CD4-positive, alpha-beta T cell treated with Interleukin-12 subunit alpha and Interleukin-12 subunit beta, for 1 hour (primary cell): ENCODE data around the gene ZMIZ1.

ENCODE experiments used
- DNase-seq: peaks from one replicate; pipeline ENCODE4 v3.0.0-alpha.2; 2020

Gene ZMIZ1

DNA sequence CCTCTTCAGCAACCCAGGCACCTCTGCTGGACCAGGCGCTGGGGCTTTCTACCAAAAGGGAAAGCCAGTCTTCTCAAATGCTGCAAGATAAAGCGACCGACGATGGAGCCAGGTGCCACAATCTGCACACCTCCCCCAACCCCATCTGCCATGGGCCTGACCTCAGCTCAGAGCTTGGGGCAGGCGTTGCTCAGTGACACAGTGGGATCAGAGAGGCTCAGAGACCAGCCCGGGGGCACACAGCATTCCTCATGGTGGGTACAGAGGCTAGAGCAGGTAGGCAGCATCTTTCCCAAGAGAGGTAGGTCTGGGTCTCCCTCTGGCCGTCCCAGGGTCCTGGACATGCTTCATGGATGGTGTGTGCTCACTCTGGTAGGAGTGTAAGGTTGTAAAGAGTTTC is 56.3 kb downstream of the ZMIZ1 start:
- no peak for DNase-seq

DNA sequence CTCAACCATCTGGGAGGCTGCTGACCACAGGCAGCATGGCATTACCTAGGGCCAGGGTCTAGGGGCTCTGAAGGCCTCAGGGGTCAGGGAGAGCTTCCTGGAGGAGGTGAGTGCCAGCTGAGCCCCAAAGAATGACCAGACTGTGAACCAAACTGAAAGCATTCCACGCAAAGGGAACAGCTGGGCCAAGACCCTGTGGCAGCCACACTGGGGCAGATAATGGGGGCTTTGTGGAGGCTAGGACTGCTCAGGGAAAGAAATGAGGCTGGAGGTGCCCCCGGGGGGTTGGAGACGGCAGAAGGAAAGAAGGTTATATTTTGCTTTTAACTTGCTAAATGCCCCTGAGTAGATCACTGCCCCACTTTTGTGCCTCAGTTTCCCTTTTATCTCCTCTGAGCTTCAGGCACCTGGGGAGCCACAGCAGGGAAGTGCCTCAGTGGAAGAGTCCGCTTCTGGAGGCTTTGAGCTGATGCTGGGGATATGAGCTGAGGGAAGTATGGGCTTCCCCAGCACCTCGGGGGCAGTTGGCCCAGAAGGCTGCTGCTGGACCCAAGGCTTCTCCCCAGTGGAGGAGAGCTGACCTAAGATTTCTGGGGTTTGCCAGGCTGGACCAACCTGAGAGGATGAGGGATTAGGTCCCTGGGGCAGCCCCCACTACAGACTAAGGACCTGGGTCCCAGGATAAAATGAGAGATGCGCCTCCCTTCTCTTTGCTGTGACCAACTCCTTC is 57.8 kb downstream of the ZMIZ1 start:
- DNase-seq, result no peak

DNA sequence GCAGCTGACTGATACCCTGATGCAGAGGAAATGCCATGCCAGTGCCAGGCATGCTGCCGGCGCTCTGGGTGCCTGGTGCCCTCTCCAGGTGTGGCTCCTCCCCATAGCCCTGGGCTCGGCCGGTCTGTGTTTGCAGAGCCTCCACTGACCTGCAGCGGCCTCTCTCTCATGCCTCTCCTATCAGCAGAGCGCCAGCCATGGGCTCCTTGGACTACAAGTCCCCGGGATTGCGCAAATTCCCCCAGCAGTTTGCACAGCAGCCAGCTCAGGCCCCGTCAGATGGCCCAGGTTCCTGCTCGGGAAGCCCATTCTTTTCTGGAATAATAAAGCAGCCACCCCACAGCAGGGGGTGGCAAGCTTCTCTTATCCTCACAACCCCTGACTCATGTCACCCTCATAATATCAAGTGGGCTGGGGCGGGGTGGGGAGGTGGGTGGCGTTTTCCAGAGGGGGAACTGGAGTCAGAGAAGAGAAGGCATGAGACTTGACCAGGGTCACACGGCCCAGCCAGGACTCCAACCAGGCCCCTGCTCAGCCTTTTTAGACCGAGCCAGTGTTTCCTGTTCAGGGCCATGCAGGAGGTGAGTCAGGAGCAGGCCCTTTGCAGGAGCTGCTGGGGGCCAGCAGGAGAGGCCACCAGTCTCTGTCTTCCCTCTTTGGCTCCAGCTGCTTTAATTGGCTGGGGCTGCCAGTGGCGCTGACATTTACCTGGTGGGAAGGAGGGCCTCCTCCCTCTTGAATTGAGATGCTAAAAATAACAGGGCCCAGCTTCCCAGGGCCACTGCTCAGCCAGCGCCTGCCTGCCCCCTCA is 58.6 kb downstream of the ZMIZ1 start:
- no peak for DNase-seq

DNA sequence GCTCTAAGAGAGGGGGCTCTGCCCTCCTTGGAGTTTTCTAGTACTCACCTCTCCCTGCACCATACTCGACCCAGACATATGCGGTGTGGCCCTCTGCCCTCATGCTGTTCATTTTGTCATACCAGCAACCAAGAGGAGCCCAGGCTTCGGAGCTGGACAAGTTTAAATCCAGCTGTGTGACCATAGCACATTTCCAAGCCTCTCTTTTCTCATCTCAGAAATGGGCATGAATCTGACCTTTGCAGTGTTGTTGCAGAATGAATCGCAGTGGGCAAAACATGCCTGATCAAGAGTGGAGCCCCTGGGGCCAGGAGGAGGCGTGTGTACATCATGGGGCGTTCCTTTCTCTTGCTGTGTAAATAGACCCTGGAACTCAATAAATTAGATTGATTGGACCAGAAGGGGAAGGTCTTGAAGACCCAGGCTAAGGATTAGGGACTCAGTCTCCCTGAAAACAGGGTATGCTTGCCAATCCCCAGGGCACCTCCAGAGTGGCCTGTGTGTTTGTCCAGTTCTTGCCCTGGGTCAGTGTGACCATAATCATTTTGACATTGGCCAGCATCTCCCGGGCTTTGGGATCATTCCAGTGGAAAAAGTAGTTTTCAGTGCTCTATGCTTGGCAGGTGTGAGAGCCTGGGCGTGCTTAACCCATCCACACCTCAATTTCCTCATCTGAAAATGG is 59.6 kb downstream of the ZMIZ1 start:
- no peak for DNase-seq

DNA sequence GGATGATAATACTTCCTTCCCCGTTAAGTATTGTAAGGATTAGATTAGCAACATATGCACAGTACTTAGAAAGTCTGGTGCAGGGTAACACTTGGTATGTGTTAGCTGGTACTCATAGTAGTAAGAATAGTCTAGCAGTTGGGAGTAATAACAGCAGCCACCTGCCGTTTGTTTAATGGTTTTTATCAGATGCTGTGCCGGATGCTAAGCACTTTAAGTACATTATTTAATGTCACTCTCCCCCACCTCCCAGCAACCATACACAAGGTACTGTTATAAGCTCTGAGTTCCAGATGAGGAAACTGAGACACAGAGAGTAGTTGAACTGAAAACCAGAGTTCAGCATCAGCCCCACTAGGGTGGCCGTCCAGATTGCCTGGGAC is 60.1 kb downstream of the ZMIZ1 start:
- DNase-seq, result no peak

DNA sequence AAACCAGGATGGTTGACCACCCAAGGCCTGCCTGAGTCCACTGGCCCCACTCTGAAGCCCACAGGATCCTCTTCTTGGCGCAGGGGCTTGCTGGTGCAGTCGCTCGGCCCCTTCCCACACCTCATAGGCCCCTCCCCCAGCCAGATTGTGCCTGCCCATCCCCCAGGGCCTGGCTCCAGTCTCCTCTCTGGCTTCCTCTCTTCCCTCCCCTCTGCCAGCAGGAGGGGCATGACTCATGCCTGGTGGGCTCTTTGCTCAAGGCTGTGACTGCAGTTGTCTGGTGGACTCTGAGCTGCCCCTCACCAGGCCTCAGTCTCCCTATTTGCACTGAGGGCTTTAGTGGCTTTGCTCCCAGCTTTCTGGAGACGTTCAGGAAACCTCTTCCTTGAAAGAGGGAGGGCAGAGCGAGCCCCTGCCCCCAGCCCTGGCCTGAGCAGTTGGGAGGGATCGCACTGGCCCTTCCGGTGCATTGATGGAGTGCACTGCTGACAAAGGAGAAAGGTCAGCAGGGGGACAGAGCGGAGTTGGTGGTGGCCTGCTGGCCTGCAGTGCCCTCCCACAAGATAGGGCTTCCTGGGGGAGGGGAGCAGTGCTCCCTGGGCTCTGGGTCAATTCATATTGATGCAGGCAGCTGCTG is 60.7 kb downstream of the ZMIZ1 start:
- DNase-seq, result no peak

DNA sequence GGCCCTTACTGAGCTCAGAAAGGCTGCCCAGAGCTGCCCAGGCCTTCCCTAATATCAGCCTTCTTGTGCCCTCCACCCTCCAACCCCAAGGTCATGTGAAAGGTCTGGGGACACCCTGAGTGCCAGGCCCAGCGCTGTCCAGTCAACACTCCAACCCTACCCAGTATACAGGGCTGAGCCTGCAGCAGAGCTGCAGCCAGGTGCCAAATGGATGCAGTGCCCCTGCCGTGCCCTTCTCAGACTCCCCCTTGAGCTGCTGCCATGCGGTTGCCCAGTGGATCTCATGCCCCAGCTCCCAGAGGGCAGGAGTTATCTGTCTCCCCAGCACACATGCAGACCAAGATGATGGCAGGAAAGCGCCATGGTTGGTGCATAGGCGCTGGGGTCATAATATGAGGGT is 61.5 kb downstream of the ZMIZ1 start:
- no peak for DNase-seq

DNA sequence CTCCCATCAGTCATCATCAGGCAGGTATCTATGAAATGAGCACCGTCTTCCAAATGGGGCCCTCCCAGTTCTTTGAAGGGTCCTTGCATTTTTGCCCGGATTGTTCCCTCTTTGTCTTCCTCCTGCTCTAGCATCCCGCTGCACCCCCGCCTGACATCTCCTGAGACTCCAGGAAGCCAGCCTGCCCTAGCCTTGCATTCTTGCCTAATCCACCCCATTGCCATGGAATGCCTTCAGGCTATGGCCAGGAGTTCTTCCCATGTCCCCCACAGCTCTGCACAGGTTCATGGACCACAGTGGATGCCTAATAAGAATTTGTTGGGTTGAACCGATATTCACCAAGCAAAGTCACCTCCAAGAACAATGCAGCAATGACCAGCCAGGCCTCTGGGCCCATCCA is 62.1 kb downstream of the ZMIZ1 start:
- no peak for DNase-seq

DNA sequence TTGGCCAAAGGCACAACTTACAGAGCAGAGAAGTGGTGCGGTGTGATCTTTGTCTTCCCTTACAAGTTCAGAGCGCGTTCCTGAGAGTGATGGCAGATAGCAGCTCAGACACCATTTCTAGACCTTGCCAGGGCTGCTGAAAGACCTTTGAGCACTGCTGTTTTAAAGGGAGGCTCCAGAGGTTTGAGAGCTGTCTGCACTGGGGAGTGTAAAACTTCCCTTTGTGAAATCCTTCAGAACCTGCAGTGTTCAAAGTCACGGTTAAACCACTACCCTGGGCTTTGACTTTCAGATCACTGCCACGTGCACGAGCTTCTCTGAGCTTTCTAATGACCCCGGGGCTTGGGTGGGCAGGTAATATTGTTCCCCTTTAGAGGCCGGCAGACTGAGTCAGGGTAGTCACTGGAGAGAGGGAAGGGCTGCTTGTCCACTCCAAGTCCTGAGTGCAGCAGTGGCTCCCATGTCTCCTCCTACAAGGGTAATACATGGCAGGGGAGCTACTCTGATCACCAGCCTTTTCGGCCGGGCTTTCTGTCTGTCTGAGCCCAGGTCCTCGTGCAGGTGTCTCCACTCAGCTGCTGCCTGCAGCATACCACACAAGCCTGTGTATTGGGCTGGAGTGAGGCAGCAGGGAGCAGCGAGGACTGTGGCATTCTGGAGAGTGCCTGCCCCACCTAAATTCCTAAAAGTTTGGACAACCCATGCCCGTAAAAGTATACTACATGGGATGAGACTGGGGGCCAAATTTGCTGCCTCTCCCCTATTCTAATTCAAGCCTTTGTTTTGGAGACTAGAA is 63.3 kb downstream of the ZMIZ1 start:
- DNase-seq, result no peak

DNA sequence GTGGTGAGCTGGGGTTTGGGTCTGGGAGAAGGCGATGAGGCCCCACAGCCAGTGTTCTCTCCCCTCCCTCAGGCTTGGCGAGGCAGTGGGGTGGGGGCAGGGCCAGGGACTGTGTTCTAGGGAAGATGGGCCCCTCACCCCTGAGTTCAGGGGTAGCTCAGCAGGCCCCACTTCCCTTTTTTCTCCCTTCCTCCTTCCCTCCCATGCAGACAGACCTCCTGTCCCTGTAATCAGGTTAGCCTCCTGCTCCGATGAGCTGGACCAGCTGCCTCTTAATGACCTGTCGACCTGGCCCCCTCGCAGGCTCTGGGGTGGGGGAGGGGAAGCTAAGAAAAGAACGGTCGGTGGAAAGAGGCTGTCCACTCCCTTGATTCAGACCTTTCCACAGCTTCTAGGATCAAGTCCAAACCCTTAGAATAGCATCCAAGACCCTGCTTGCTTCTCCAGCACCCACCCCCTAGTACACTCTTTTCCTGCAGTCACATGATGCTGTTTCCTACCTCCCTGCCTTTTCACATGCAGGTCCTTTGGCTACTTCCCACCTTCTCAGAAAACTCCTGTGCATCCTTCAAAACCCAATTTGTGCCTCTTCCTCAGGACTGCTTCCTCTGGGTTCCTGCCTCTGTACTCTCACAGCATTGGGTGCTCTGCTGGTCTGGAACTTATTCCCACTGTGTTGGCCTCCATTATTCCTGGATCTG is 64.1 kb downstream of the ZMIZ1 start:
- no peak for DNase-seq

DNA sequence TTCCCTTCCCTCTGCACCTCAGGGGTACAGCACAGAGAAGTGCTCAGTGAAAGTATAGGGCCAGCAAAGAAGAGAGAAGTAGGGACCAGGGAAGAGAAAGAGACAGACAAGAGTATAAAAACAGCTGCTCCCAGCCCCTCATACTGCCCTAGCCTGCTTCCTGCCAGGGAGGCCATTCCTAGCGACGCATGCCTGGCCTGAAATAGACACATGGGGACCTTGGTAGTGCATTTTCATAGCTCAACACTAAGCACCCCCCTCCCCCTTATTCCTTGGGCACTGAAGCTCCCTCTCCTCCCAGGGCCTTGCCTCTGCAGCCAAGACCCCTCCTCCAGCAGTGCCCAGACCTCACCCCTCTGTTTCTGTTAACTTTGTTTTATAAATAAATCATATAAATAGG is 64.7 kb downstream of the ZMIZ1 start:
- no peak for DNase-seq

DNA sequence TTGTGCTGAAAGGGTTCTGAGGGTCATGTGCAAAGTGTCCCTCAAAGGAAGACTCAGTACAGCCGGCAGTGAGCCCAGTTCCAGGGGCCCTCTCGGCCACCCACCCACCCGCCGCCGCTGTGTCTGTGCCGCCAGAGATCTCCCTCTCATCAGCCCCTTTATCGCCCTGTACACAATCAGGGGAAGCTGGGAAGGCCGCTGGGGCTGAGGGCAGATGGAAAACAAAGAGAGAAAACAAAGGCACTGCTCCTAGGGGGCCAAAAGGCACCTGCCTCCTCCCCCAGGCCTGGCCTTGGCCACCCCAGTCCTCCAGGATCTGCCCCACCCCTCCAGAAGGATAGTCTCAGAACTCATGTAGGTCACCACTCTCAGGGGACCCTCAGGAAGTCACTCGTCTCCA is 67.0 kb downstream of the ZMIZ1 start:
- no peak for DNase-seq

DNA sequence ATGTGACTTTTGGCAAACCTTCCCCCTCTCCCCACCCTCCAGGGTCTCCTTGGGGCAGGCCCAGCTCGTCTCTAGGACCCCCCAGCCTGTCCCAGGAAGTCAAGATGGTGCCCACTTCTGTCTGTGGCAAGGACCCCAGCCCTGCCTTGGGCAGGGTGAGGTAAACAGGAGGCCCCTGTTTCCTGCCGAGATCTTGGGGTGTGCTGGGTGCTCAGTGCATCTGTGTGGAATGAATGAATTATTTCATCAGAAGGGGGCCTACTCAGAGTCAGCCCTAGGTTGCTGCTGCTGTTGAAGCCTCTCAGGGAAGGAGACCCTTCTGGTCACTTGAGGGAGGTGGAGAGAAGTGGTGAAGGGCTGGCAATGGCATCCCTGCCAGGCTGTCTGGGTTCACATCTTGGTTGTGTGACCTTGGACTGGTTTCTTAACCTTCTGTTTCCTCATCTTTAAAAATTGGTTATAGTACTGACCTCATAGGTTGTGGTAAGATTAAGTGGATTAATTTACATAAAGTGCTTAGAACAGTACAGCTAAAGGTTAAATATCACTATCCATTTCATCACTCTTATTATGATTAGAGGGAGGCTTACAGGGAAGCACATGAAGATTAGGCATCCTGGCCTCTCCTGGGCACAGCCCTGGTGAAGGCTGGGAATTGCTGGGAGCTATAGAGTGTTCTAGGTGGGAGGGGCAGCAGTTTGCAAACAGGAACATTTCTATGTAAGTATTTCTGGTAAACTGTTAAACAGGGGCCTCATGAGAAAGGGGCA is 67.7 kb downstream of the ZMIZ1 start:
- no peak for DNase-seq

DNA sequence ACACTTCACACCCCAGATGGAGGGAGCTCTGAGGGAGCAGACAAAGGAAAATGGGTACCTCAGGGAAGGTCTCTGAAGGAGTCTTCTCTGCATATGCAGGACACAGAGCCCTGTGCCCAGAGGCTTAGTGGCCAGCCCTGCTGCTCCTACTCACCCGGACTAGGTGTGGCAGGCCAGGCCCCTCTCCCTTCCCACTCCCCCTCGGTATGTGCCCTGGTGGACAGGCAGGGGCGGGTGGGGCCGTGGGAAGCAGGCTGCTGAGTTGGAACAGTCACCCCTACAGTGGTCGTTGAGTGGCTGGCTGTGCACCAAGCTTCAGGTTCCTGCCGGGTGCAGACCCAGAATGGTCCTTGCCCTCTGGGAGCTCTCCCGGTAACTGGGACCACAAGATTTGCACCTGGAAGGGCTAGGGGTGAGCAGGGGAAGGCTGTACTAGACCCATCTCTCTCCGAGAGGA is 68.6 kb downstream of the ZMIZ1 start:
- no peak for DNase-seq

DNA sequence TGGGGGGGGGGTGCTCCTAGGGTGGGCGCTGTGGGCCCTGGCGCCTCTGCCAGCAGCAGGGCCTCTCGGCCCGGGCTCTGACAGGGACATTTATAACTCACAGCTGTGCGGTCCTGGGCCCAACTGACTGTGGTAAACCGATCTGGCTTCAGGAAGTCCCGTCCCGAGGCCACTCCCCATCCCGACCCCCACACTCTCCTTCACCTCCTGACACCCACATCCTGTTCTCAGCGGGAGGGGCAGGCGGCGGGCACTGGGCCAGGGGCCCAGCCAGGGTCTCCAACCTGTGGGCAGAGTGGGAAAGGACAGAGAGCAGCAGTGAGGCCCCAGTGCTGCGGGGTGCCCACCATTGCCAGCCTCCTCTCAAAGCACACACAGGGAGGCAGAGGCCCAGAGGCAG is 69.1 kb downstream of the ZMIZ1 start:
- DNase-seq, result peak; percentile 49

DNA sequence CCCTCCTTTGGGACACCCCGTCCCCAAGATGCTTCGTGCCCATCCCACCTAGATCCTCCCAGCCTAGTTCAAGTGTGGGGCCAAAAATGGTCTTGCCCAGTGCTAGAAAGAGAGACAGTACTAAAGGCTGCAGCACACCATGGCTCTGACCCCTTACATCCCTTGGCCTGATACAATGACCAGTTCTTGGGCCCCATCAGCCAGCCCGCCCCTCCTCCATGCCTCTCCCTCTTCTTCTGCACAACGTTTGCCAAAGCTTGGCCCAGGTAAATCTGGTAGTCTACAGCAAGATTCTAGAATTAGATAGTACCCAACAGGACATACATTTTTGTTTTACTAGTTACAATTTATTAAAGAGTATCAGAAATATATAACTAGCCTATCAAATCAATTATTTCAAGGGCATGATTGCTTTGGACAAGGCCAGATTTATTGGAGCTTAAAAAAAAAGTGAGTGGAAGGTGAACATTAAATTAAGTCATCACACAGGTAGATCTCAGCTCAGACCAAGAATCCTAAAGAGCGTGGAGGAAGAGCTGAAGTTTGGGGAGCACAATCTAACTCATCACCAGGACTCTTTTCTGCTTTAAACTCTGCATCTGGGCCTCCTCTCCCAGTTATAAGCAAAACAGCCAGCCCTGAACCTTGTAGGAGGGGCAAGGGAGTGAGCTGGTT is 69.8 kb downstream of the ZMIZ1 start:
- no peak for DNase-seq

DNA sequence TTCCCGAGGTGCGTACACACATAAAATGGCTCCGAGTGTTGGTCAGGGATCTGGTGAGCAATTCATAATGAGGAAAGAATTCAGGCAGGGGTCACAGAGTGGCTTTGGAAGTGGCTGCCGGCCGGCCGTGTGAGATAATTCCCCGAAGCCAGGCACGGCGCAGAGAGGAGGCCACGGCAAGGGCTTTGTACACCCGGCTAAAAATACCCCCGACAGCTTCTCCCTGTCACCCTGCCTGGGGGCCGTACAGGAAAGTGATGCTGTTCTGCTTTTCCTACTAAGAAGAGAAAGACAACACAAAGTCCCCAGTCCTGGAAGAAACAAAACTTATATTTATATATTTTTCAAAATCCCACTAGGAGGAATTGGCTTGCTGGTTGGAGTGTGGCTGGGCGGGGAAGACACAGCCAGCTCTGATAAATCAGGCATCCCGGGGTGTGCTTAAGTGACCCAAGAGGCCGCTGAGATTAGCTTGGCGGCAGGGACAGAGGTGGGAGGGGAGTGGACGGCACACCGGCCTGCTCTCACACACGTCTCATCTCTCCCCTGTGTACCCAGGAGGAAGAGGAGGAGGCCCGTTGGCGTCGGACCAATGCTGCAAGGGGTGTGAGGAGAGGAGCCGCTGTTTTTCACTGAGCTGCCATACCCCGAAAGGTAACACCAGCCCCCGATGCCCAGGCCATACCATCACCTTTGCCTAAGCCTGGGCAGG is 70.5 kb downstream of the ZMIZ1 start:
- DNase-seq, result no peak

DNA sequence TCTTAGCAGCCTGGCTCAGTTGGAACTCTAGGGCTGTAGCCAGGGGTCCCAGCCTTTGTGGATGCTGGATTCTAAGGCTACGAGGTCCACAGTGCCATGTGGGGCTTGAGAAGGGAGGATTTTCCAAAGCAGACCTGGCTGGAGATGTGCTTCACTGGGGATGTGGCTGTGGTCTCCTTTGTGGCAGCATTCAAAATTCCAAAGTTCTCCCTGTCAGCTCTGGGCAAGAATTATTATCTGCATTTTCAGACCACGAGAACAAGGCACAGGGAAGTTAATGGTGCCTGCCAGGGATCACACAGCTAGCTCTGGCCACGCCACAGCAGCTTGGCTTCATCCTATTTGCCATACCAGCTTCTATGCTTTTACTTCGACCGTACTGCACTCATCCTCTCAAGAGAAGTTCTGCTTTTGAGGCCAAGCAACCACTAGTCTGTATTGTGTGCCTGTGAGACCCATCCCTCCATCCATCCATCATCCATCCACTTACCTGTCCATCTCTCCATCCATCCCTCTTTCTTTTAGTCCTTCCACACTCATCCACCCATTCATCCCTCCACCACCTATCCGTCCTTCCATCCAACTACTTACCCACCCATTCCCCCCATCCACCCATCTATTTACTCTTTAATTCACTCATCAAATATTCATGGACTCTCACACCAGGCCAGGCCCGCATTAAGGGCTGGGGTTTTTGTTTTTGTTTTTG is 71.5 kb downstream of the ZMIZ1 start:
- DNase-seq, result no peak

DNA sequence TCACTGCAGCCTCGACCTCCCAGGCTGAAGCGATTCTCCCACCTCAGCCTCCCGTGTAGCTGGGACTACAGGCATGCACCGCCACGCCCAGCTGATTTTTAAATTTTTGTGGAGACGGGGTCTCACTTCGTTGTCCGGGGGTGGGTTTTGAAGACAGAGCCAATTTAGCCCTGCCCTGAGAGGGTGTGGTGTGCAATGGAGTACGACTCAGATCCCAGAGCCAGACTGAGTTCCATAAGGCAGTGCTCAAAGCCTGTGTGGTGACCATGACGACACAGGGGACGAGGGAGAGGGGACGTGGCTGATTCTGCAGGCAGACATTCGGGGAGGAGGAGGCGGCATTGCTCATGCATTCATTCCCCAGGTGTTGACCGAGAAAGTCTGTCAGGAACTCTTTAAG is 72.1 kb downstream of the ZMIZ1 start:
- no peak for DNase-seq
